H4 (cell line): Measurements from ENCODE around the gene ACSS2. TPM values are rescaled to one million over a fixed set of nuclear protein-coding genes. Genes with fewer than 3 reads are reported as not detected.
A peak's percentile ranks its signal among the peaks of the same experiment; 100 is the strongest.
"Not testable (repeated sequence)": the region's sequence is repeated elsewhere in the genome, so short reads cannot be mapped to it uniquely, and the experiment has no call there.

Source experiments
- DNase-seq: peaks from one replicate; pipeline ENCODE4 v3.0.0-alpha.2; 2015; ENCODE audit warnings: low spot score
- total RNA-seq: library from RNA; depleted of rRNA; stranded (reverse); fragments of >200 nt; shearing (Covaris generic); gene quantifications from 2 replicates; pipeline ENCODE4 v1.2.3, GENCODE V29; 2014

The ACSS2 gene
- total RNA-seq, 1 experiment from 2014 or later = 14.1 TPM

DNA sequence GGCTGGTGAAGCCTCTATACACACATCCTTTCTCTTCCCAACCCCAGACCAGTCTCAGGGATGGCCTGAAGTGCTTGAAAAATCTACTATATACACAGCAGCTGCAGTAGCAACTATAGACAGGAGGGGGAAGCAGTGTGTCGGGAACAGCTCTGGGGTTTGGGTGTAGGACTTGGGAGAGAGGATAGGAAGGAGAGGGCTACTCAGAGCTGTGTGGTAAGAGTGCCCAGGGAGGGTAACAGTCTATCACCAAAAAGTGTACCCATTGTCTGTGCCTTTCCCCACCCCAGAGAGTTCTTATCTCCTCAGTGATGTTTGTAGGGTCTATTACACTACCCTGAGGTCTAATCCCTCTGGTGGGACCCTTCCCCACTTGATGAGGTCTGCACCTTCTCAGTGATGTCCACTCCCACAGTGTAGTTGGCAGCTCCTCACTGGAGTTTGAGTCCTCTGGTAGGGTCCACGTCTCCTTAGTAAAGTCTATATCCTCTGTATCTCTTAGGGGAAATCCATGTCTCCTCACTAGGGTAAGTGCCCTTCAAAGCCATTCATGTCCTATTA lies 2.2 kb upstream of the ACSS2 start:
- DNase-seq = peak; percentile 79

DNA sequence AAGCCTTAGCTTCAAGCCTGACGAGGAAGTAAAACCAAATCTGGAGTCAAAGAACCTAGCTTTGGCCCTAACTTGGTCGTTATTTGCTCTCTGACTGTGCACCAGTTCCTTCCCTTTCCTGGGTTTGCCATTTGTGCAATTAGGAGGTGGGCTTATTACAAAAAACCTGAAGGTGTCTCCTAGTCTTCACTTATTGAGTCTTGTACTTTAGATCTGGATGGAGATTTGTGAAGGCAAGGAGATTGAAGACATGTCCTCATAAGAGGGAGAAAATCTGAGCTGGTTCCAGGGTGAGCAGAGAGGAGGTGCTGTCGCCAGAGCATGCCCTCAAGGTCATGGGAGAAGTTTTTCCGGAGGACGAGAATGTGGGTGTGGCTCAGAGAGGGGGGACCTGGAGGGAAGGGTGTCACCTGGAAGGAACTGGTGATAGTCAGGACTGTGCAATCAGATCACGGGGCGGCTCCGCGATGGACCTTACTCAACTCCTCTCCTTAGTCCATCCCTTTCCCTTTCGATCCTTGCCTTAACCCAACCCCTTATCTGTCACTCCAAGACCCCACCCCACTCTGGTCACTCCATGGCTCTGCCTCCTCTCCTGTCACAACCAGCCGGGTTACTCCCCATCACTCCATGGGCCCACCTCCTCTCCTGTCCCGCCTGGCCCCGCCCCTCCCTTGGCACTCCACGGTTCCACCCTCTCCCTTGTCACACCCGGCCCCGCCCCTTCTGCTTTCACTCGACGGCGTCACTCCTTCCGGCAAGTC lies 588 bp upstream of the ACSS2 start:
- peak; percentile 95 for DNase-seq

DNA sequence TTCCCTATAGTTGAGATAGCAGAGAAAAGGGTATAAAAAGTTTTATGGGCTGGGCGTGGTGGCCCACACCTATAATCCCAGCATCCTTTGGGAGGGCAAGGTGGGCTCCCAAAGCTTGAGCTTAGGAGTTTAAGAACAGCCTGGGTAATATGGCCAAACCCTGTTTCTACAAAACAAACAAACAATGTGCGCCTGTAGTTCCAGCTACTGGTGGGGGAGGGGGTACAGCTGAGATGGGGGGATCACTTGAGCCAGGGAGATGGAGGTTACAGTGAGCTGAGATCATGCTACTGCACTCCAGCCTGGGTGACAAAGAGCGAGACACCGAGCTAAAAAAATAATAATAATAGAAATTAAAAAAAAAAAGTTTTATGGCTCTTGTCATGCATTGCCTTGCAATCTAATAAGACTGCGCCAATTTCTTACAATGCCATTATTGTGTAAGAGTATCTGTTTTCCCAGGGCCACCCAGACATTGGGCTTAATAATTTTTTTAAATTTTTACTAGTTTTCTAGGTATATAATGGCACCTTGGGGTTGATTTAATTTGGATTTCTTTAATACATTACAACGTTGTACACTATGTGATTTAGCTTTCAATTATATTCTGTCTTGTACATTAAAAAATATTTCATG lies 3.9 kb downstream of the ACSS2 start:
- no peak for DNase-seq

DNA sequence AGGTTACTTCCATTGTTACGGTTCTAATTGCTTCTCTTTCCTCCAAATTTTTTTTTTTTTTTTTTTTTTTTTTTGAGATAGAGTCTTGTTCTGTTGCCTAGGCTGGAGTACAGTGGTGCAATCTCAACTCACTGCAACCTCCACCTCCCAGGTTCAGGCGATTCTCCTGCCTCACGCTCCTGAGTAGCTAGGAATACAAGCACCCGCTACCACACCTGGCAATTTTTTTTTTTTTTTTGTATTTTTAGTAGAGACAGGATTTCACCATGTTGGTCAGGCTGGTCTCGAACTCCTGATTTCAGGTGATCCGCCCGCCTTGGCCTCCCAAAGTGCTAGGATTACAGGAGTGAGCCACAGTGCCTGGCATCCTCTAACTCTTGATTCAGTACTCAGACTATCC lies 4.6 kb downstream of the ACSS2 start:
- not testable (repeated sequence) for DNase-seq

DNA sequence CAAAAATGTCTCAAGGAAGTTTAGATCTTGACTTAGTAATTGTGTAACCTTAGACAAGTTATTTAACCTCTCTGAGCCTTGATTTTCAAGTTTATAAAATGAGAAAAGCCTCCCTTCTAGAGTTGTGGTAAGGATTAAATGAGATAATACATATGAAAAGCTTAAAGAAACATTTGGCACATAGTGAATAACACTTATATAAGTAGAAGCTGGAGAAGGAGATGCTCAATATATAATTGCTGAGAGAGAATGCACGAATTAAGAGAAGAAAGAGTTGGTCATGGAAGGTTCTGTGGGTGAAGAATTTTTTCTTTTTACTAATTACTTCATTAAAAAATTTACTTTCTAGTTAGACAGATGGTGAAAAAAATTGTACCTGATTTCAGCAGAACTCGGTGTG lies 5.3 kb downstream of the ACSS2 start:
- no peak for DNase-seq

DNA sequence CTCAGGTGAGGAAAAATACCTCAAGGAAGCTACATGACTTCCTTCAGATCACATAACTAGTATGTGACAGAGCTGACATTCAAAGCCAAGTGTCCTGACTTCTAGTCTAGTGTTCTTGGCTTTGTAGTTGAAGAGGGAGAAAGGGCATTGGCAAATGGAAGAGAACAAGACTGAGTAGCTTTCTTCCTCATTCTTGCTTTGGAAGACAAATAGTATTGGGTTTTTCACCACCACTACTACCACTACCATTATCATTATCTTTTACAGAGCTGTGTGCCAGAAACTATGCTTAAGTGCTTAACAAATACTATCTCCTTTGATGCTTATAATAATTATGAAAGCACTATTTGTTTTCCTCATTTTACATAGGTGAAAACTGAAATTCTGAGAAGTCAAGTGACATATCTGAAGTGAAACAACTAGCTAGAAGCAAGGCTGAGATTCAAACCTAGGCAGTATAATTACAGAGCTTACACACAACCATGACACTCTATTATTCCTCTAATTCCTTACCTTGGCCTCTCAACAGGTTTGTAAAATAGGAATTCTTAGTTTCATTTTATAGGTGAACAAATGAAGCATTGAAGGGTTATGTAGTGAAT lies 6.8 kb downstream of the ACSS2 start:
- DNase-seq = no peak

DNA sequence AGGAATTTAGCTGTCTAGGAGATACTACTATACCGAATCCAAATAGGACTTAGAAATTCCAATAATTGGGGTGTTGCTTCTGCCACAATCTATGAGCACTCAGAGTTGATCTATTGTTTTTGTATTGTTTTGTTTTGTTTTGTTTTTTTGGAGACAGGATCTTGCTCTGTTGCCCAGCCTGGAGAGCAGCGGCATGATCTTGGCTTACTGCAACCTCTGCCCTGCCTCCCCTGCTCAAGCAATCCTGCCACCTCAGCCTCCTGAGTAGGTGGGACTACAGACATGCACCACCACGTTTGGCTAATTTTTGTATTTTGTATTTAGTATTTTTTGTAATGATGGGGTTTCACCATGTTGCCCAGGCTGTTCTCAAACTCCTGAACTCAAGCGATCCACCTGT lies 7.4 kb downstream of the ACSS2 start:
- no peak for DNase-seq

DNA sequence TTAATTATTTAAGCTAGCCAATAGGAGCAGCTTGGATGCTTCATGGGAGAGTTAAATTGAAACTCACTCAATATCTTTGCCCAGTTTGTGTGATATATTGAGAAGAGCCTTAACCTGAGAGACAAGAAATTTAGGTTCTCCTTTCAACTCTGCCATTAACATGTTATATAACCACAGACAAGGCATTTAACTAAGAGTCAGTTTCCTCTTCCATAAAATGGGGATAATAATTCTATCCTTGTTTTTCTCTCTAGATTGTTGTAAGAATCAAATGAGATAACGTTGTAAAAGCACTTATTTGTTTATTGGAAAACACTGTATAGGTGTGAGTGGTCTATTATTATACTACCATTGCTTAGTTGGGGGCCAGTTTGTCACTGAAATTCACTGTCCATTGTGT lies 7.8 kb downstream of the ACSS2 start:
- no peak for DNase-seq

DNA sequence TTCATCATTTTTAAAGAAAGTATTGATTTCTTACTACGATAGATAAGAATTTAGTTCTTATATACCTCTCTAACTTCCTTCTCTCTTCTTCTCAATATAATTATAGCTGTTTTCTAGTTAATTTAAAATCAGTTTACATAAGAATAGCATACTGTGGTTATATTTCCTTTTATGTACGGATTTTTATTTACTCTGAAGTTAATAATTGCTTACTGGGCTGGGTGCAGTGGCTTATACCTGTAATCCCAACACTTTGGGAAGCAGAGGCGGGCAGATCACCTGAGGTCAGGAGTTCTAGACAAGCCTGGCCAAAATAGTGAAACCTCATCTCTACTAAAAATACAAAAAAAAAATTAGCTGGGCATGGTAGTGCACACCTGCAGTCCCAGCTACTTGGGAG lies 9.7 kb downstream of the ACSS2 start:
- DNase-seq = no peak

DNA sequence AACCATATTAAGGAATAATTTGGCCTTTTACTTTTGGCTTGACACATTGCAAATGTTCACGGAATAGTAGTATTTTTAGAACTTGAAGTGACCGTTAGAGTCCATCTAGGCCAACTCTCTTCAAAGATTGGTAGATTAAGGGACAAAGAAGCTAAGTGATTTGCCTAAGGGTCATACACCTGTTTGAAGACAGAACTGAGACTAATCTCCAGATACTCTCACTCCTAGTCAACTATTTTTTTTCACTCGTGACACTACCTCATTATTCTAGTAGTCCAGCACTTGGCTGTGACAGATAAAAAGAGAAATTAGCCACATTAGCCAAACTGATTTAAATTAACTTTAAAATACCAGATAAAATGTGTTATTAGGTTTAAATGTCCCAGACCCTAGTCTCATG lies 10.6 kb downstream of the ACSS2 start:
- DNase-seq = no peak

DNA sequence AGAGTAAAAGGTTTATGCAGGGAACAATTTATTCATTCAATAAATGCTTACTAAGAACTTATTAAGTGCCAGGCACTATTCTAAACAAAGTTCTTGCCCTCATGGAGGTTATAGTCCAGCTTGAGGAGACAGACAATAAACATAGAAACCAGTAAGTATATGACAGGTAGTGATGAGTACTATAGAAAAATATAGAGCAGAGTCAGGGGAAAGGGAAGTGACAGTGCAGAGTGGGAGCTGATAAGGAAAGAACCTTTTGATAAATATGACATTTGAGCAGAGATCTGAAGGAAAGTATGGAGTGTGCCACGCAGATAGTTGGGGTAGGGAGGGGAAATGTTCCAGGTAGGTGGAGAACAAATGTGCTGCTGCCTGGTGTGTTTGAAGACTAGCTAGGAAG lies 12.1 kb downstream of the ACSS2 start:
- DNase-seq = no peak

DNA sequence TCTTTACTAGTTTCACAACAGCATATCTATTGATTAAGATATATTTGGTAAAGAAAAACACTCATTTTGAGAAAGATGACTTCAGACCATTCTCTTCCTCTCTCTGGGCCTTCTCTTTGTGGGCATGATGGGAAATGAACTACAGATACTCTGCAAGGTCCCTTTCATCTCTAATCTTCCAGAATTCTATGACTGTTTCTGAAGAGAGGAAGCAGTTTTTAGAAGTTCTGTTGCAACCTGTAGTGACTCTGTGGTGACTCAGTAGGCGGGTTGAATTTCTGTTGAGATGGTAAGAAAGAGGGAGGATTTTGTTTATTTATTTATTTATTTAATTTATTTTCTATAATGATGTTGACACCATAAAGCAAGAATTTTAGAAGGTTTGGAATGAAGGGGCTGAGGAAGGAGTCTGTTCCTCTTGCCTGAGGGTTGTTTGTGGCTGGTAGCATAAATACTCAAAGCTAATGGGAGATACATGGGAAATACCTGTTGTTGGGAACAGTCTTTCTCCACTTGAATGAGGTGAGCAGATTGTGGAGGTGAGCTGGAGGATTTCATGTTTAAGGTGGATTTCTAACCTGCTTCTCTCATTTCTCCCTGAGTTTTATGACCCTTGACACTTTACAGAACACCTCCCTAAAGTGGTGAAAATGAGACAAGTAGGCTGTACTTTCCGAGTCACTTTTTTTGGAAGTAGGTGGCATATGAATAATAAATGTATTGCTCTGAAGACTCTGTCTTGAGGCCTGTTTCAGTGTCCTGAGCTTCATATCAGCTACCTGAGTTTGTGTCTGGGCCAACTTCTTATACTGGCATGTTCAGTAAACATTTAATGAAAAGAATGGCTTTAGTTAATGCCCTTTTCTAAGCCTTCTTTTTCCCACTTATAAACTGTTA lies 15.0 kb downstream of the ACSS2 start:
- DNase-seq = no peak

DNA sequence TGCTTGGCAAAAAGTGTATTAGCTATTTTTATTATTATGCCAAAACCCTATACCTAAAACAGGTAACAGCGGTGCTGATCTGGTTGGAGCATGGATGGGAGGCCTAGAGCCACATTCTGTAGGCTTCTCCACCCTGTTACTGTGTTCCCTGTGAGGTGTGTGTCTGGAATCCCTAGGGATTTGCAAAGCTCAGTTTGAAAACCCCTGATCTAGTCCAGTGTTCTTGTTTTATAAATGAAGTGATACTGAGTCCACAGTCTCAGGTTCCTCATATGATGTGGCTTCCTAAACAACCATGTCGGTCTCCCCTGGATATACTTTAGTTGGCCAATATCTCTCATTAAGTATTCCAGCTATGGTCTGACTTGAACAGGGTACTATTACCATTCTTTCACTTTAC lies 16.3 kb downstream of the ACSS2 start:
- DNase-seq = no peak

DNA sequence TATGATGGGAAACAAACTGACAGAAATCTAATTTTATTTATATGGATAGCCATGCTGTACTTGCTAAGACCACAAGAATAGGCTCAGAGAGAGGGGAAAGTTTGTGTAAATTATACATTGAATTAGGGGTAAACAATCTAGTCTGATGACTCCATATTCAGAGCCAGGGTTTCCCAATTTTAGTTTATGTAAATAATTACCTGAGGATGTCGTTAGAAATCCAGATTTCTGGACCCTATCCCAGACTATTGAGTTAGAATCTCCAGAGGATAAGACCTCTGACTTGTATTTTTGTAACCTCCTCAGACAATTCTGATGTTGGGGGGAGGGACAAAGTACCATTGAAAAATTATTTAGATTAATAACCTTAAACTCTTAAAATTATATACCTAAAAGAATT lies 18.3 kb downstream of the ACSS2 start:
- no peak for DNase-seq

DNA sequence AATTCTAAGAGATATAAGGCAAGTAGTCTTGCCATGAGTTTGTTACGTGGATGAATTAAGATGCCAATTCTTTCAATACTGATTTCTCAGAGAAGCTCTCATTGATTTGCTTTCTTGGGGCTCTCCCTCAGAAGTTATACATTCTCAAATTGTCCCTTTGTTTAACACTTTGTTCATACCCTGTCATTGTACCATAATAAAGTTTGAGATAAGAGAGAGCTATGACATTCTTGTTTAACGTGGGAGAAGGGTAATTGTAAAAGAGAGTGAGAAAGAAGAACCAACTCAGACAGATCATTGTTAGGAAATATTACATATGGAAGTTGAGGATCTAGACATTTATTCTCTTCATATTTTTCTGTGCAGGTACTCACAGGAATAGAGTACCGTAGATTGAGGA lies 19.1 kb downstream of the ACSS2 start:
- DNase-seq = no peak

DNA sequence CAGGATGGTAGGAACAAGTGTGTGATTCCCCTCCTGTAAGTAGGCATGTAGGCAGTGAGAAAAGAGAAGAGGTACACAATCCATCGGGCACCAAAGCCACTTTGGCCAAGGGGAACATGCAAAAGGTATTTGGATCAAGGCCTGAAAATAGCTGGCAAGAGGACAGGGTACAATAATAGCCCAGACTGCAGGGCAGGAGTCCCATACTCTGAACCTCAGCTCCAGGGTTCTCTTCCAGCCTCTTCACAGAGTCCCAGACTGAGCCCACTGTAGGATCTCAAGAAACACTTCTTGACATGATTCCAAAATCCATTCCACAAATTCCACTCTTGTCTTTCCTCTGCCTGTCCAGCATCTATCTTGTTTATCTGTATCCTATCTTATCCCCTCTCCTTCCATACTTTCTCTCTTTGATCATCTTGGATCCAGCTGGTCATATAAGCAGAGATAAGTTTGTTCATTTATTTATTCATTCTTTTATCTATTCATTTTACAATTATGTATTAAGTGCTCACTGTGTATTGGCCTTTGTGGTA lies 19.7 kb downstream of the ACSS2 start:
- no peak for DNase-seq

DNA sequence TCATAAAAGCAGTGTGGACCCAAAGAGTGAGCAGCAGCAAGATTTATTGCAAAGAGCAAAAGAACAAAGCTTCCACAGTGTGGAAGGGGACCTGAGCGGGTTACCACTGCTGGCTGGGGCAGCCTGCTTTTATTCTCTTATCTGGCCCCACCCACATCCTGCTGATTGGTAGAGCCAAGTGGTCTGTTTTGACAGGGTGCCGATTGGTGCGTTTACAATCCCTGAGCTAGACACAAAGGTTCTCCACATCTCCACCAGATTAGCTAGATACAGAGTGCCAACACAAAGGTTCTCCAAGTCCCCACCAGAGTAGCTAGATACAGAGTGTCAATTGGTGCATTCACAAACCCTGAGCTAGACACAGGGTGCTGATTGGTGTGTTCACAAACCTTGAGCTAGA lies 21.7 kb downstream of the ACSS2 start:
- not testable (repeated sequence) for DNase-seq

DNA sequence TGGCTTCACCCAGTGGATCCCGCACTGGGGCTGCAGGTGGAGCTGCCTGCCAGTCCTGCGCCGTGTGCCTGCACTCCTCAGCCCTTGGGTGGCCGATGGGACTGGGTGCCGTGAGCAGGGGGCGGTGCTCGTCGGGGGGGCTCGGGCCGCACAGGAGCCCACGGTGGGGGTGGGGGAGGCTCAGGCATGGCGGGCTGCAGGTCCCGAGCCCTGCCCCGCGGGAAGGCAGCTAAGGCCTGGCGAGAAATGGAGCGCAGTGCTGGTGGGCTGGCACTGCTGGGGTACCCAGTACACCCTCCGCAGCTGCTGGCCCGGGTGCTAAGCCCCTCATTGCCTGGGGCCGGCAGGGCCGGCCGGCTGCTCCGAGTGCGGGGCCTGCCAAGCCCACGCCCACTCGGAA lies 22.3 kb downstream of the ACSS2 start:
- not testable (repeated sequence) for DNase-seq

DNA sequence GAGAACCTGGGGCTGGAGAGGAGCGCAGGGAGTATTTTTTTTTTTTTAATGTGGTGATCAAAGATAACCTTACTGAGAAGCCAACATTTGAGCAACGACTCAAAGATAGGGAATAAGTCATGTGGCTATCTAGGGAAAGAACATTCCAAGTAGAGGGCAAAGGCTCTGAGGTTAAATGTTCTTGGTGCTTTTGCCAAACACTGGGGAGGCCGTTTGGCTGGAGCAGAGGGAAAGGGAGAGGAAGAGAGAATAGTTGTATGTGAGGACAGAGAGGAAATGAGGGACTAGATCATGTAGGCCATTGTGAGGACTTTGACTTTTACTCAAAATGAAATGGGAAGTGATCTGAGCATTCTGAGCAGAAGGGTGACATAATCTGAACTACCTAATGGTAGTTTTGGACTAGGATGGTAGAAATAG lies 27.8 kb downstream of the ACSS2 start:
- DNase-seq = no peak

DNA sequence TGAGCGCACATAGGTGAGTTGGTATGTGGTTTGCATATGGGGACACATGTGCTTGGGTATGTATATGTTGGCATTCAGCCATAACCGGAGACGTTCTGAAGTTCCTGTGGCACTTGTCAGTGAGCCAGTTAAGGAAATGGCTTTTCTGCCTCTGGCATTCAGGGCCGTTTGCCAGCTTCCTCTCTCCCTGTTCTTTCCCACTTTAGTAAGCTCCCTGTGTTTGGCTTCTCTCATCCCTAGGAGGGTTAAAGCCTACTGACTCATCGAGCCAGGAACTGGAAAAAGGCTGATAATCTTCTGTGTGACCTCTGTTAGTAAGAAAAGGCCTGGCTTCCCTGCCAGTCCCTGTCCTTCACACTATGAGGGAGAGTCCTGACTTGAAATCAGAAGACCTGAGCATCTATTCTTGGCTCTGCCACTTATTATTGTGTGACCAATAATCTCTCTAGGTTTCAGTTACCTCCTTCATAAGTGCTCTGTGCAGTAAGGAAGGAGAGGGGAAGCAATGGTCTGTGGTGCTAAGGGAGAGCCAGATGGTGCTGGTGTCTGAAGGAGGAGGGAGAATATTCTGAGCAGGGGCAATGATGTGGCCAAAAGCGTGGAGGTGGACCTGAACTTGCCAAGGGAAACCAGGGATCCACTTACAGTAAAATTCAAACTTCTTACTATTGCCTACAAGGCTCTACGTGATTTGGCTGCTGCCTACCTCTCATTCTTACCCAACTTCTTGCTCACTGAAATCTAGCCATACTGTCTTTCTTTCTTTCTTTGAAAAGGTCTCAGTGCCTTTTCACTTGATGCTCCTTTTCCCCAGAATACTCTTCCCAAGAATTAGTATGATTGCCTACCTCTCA lies 31.4 kb downstream of the ACSS2 start:
- peak; percentile 93 for DNase-seq

DNA sequence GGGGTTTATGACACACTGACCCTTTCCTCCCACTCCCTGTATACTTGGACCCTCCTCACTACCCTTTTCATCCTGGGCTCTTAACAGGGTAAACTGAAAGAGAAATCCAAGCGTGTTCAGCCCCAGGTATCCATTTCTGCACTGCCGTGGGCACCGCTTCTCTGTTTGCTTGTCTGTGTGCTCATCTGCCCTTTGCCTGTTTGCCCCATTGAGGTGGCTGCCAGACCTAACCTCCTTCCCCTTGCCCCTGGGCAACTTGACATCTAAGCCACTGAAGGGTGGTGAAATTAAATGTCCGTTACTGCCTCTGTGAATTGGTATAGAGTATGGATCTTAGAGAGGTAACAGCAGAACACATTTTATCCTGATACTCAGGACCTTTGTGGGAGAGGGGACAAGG lies 38.7 kb downstream of the ACSS2 start:
- DNase-seq = no peak
